SK-N-SH (cell line): ENCODE results near the gene AGK.

Experiments used
- CTCF ChIP-seq: fragments of 200-600 bp; sonication (generic); IDR thresholded peaks from 2 replicates; pipeline ENCODE4 v1.6.1; 2017; ENCODE audit warnings: antibody characterized with exemption, mild to moderate bottlenecking, moderate library complexity
- EZH2phosphoT487 ChIP-seq: fragments of 200-600 bp; sonication (generic); IDR thresholded peaks from 2 replicates; pipeline ENCODE4 v1.6.1; 2017; ENCODE audit warnings: low read depth, mixed run types, mild to moderate bottlenecking, antibody characterized with exemption, moderate library complexity, borderline replicate concordance
- FOXJ3 ChIP-seq: sonication (generic); formaldehyde crosslinking; IDR thresholded peaks from 2 replicates; pipeline ENCODE4 v1.5.1; 2020; ENCODE audit warnings: mild to moderate bottlenecking, missing genetic modification reagents
- FOXM1 ChIP-seq: IDR thresholded peaks from 2 replicates; pipeline ENCODE4 v1.4.0; 2012; ENCODE audit warnings: low read depth, mild to moderate bottlenecking
- JUND ChIP-seq: IDR thresholded peaks from 2 replicates; pipeline ENCODE4 v1.4.0; 2012
- MXI1 ChIP-seq: IDR thresholded peaks from 2 replicates; pipeline ENCODE4 v1.6.1; 2012; ENCODE audit warnings: mild to moderate bottlenecking, low read depth, low read length, improper control_type of control experiment
- NFIC ChIP-seq: IDR thresholded peaks from 2 replicates; pipeline ENCODE4 v1.4.0; 2012; ENCODE audit warnings: borderline replicate concordance
- PBX3 ChIP-seq: IDR thresholded peaks from 2 replicates; pipeline ENCODE4; 2012
- RAD21 ChIP-seq: IDR thresholded peaks from 2 replicates; pipeline ENCODE4 v1.6.1; 2012; ENCODE audit warnings: mild to moderate bottlenecking, low read length
- RCOR1 ChIP-seq: fragments of 150-350 bp; IDR thresholded peaks from 2 replicates; pipeline ENCODE4 v1.6.1; 2017; ENCODE audit warnings: antibody characterized with exemption, low read length
- ZBTB33 ChIP-seq: IDR thresholded peaks from 2 replicates; pipeline ENCODE4 v1.4.0; 2012; ENCODE audit warnings: low read depth, borderline replicate concordance

- TF ChIP-seq CTCF = no peak
- no peak for TF ChIP-seq RCOR1
- no peak for TF ChIP-seq JUND
- TF ChIP-seq FOXJ3 (CRISPR knock-in tag) = no peak
- TF ChIP-seq RAD21 = no peak
- TF ChIP-seq EZH2phosphoT487 = no peak
- TF ChIP-seq MXI1 = no peak
- TF ChIP-seq NFIC = no peak
- TF ChIP-seq FOXM1 = no peak
- TF ChIP-seq ZBTB33 = no peak
- TF ChIP-seq PBX3 = no peak
Observed at GRCh38 chr7:141563956-141564623, 12.9 kb downstream of the AGK start.
